Endothelial cell of umbilical vein (primary cell): ENCODE results near the gene CDK17. TPM values are rescaled to one million over a fixed set of nuclear protein-coding genes. Genes with fewer than 3 reads are reported as not detected.
"Not testable (repeated sequence)": the region's sequence is repeated elsewhere in the genome, so short reads cannot be mapped to it uniquely, and the experiment has no call there.

ENCODE experiments used
- BruUV-seq: library from RNA; stranded (reverse); fragments of 400-500 nt; replicated peaks from 2 replicates; lab custom pipeline; 2021; lab: Mats Ljungman, UMichigan
- CTCF ChIA-PET: fragments of 300-600, 350-600 bp; sonication (Branson Sonifier 250); formaldehyde crosslinking; loops from one replicate; lab custom pipeline; 2021; ENCODE audit warnings: antibody characterized with exemption, inconsistent platforms; lab: Charles Lee
- POLR2A ChIA-PET: fragments of 300-600, 350-600 bp; sonication (Branson Sonifier 250); formaldehyde crosslinking; loops from one replicate; lab custom pipeline; 2021; ENCODE audit warnings: antibody characterized with exemption, inconsistent platforms; lab: Charles Lee
- DNase-seq: peaks from one replicate; pipeline ENCODE4 v3.0.0-alpha.2; 2011; ENCODE audit warnings: low read depth, low spot score
- FAIRE-seq: peaks from 2 replicates; lab custom pipeline; 2011; peaks lifted over from hg19 to GRCh38; lab: Jason Lieb, UNC
- H2AFZ ChIP-seq: 2 replicates; pipeline ENCODE4 v1.6.0; 2012; ENCODE audit warnings: low read depth, low read length, control low read depth, inconsistent platforms
- H3K27ac ChIP-seq: 2 replicates; pipeline ENCODE4 v1.5.1; 2011; ENCODE audit warnings: low read depth, mild to moderate bottlenecking, control low read depth, low read length, moderate library complexity; ENCODE audit not compliant: insufficient read depth
- H3K27me3 ChIP-seq, 2 experiments: 2 replicates each; pipeline versions ENCODE4 v1.6.0 to v1.6.1; 2011; ENCODE audit warnings: low read length in 2 of 2, mixed read lengths in 1 of 2; ENCODE audit not compliant: control insufficient read depth in 2 of 2, insufficient read depth in 2 of 2
- H3K36me3 ChIP-seq, 2 experiments: 2 replicates in 1 of 2; 3 replicates in 1 of 2; pipeline ENCODE4 v1.5.1; 2011; ENCODE audit warnings: low read length in 2 of 2, mild to moderate bottlenecking in 1 of 2, moderate library complexity in 1 of 2; ENCODE audit not compliant: control insufficient read depth in 2 of 2, insufficient read depth in 2 of 2; ENCODE audit errors: extremely low read depth in 1 of 2
- H3K4me1 ChIP-seq: 3 replicates; pipeline ENCODE4 v1.5.1; 2011; ENCODE audit warnings: mild to moderate bottlenecking, low read length; ENCODE audit not compliant: control insufficient read depth, insufficient read depth; ENCODE audit errors: extremely low read depth
- H3K4me2 ChIP-seq: 2 replicates; pipeline ENCODE4 v1.6.1; 2011; ENCODE audit warnings: low read length, control low read depth, mixed read lengths; ENCODE audit not compliant: insufficient read depth
- H3K4me3 ChIP-seq, 3 experiments: fragments of 200-600 bp in 1 of 3; sonication (generic), shearing (Covaris generic) in 1 of 3; replicated peaks in 1 of 3; 2 replicates each; pipeline ENCODE4 v1.5.1; 2011 to 2016; ENCODE audit warnings: control low read depth in 3 of 3, low read length in 3 of 3, mild to moderate bottlenecking in 2 of 3, inconsistent platforms in 1 of 3, low read depth in 1 of 3, moderate library complexity in 1 of 3; ENCODE audit not compliant: insufficient read depth in 1 of 3
- H3K79me2 ChIP-seq: 2 replicates; pipeline ENCODE4 v1.6.0; 2012; ENCODE audit warnings: low read length, inconsistent platforms; ENCODE audit not compliant: control insufficient read depth, insufficient read depth
- H3K9ac ChIP-seq: replicated peaks from 2 replicates; pipeline ENCODE3; 2011; ENCODE audit warnings: low read length, control low read depth; ENCODE audit not compliant: insufficient read depth; ENCODE audit errors: extremely low read depth
- H3K9me1 ChIP-seq: replicated peaks from 3 replicates; pipeline ENCODE4 v1.6.0; 2011; ENCODE audit warnings: mild to moderate bottlenecking, low read length; ENCODE audit not compliant: control insufficient read depth, insufficient read depth; ENCODE audit errors: extremely low read depth
- H3K9me3 ChIP-seq: replicated peaks from 2 replicates; pipeline ENCODE4 v1.5.1; 2012; ENCODE audit warnings: low read length, inconsistent platforms; ENCODE audit not compliant: control insufficient read depth, insufficient read depth
- H4K20me1 ChIP-seq: replicated peaks from 2 replicates; pipeline ENCODE3; 2011; ENCODE audit warnings: mild to moderate bottlenecking, low read length; ENCODE audit not compliant: control insufficient read depth, insufficient read depth; ENCODE audit errors: extremely low read depth
- CTCF ChIP-seq, 2 donors: IDR thresholded peaks; 1 replicate in 1 of 2; 2 replicates in 1 of 2; pipeline ENCODE4 v1.5.1; 2011; ENCODE audit warnings: low read length in 2 of 2, mild to moderate bottlenecking in 2 of 2, moderate library complexity in 2 of 2, control low read depth in 1 of 2, inconsistent platforms in 1 of 2, low read depth in 1 of 2; ENCODE audit not compliant: insufficient read depth in 1 of 2; ENCODE audit errors: extremely low read depth in 1 of 2
- EZH2 ChIP-seq: IDR thresholded peaks from 2 replicates; pipeline ENCODE4 v1.6.1; 2012; ENCODE audit warnings: borderline replicate concordance, low read depth, mild to moderate bottlenecking, moderate library complexity, low read length, inconsistent platforms; ENCODE audit not compliant: severe bottlenecking
- FOS ChIP-seq: IDR thresholded peaks from 2 replicates; pipeline ENCODE4 v1.6.1; 2011; ENCODE audit warnings: mild to moderate bottlenecking, low read length, moderate library complexity, borderline replicate concordance; ENCODE audit not compliant: insufficient read depth
- GATA2 ChIP-seq: IDR thresholded peaks from 2 replicates; pipeline ENCODE4 v1.7.0; 2011; ENCODE audit warnings: low read depth, mild to moderate bottlenecking, moderate library complexity, mixed read lengths, low read length; ENCODE audit not compliant: insufficient read length, insufficient read depth
- JUN ChIP-seq: IDR thresholded peaks from 2 replicates; pipeline ENCODE4 v1.6.1; 2011; ENCODE audit warnings: borderline replicate concordance, low read depth; ENCODE audit not compliant: insufficient read length, insufficient read depth
- MAX ChIP-seq: IDR thresholded peaks from 2 replicates; pipeline ENCODE4 v1.6.1; 2011; ENCODE audit not compliant: insufficient read depth, insufficient read length
- MYC ChIP-seq: IDR thresholded peaks from one replicate; pipeline ENCODE4 v1.6.1; 2011; ENCODE audit warnings: mild to moderate bottlenecking, low read depth, low read length
- POLR2A ChIP-seq: IDR thresholded peaks from 2 replicates; pipeline ENCODE4 v1.6.1; 2012; ENCODE audit warnings: low read depth, mild to moderate bottlenecking, control low read depth, low read length
- POLR2AphosphoS5 ChIP-seq: IDR thresholded peaks from 2 replicates; pipeline ENCODE4 v1.6.1; 2012; ENCODE audit warnings: low read depth, mild to moderate bottlenecking, control low read depth, low read length, moderate library complexity; ENCODE audit not compliant: insufficient read depth
- dilution Hi-C: fragments of 300-500 bp; cut with MboI; formaldehyde crosslinking; loops from one replicate; pipeline ENCODE4 v1.15.0; 2019; ENCODE audit warnings: low sequenced_read_pairs; ENCODE audit not compliant: extremely low pct_ligation_motif_present
- intact Hi-C: fragments of 100-400 bp; cut with micrococcal nuclease; formaldehyde crosslinking; loops from one replicate; pipeline ENCODE4 v1.10.0; 2022
- polyA plus RNA-seq, 4 experiments: library from polyadenylated mRNA; depleted of rRNA in 3 of 4; stranded (reverse) in 3 of 4; unstranded in 1 of 4; fragments of >200 nt; gene quantifications; 2 replicates each; pipeline versions ENCODE4 v1.2.1 to v1.2.3, GENCODE V29; 2011 to 2012; ENCODE audit warnings: missing spikeins in 1 of 4
- total RNA-seq: library from RNA; stranded (reverse); gene quantifications from 2 replicates; pipeline ENCODE4 v1.2.3, GENCODE V29; 2021

Gene CDK17
- total and polyA plus RNA-seq, 2 donors (not counting 3 experiments of a cell fraction or from before 2014, with no cell fraction given): 61.1 to 176 TPM

- H3K4me3 ChIP-seq: not testable (repeated sequence)
These were observed 84.3 kb downstream of the CDK17 start for GRCh38 chr12:96315741-96316481.

GRCh38 chr12:96314723-96315122, 85.5 kb downstream of the CDK17 start:
- Histone ChIP-seq H3K36me3 (peaks cover 1 to 13% of the 10 kb centered on the region in 2 experiments), H2AFZ (no peak overlapping the region), H3K4me1 (no peaks in the 10 kb centered on the region), H3K4me2 (no peak overlapping the region), H3K9me3 (no peaks in the 10 kb centered on the region), H3K4me3 (no peak overlapping the region), H3K27me3 (no peaks in the 10 kb centered on the region), H3K79me2 (peaks cover 67% of the 10 kb centered on the region), H3K9ac (no peak overlapping the region), H4K20me1 (peaks cover 18% of the 10 kb centered on the region), H3K9me1 (no peaks in the 10 kb centered on the region), H3K27ac (no peak overlapping the region)
- TF ChIP-seq FOS (no peak), MAX (no peak), EZH2 (no peak), MYC (no peak), GATA2 (no peak), CTCF (IDR thresholded peaks at IDR 0.05; ENCODE audit: extremely low read depth in 1 of 2, insufficient read depth in 1 of 2, low read depth in 1 of 2, low read length in 2 of 2) (no peak), POLR2AphosphoS5 (no peak), JUN (no peak), POLR2A (no peak)
- ChIA-PET CTCF (interaction anchor here (1.1 to 1.5 kb wide), 3 partner anchors 11 to 202 kb away, joined by 3 to 5 read pairs (median 4); no protein-coding TSS in a partner anchor), POLR2A (no interaction called here)
- DNase-seq (no peak), FAIRE-seq (no peak)
- BruUV-seq: no TSS peak
- dilution Hi-C loops: no loop called here
- intact Hi-C loops: no loop called here

More at GRCh38 chr12:96315741-96316481, 84.3 kb downstream of the CDK17 start:
- dilution Hi-C loops, H2AFZ ChIP-seq, BruUV-seq, H3K9me3 ChIP-seq, CTCF ChIA-PET, POLR2A ChIA-PET, DNase-seq, H3K9ac ChIP-seq, FAIRE-seq, H3K4me1 ChIP-seq, intact Hi-C loops, H3K36me3 ChIP-seq, H3K27ac ChIP-seq, H3K27me3 ChIP-seq, H3K9me1 ChIP-seq, H3K4me2 ChIP-seq: not testable (repeated sequence)
- Histone ChIP-seq H3K79me2 (peaks cover 59% of the 10 kb centered on the region), H4K20me1 (peaks cover 16% of the 10 kb centered on the region)
